Ovary (tissue), 9 donors: Measurements from ENCODE around the gene NOP10. TPM values are rescaled to one million over a fixed set of nuclear protein-coding genes. Genes with fewer than 3 reads are reported as not detected.

Source experiments
- DNase-seq, 5 donors: peaks; one replicate each; pipeline ENCODE4 v3.0.0-alpha.2; 2019 to 2020
- H3K27ac ChIP-seq, 2 donors: fragments of 200-600 bp; one replicate each; pipeline versions ENCODE4 v1.5.1 to v1.8.0; 2019 to 2022
- H3K27me3 ChIP-seq: fragments of 200-600 bp; one replicate; pipeline ENCODE4 v1.8.0; 2022
- H3K36me3 ChIP-seq: fragments of 200-600 bp; sonication (generic); one replicate; pipeline ENCODE4 v1.5.1; 2019
- H3K4me1 ChIP-seq: one replicate; pipeline ENCODE4 v1.8.1; 2013; ENCODE audit warnings: mild to moderate bottlenecking, moderate library complexity; ENCODE audit not compliant: insufficient read depth
- H3K4me3 ChIP-seq: fragments of 200-600 bp; sonication (generic); one replicate; pipeline ENCODE4 v1.5.1; 2017
- H3K9me3 ChIP-seq, 2 donors: fragments of 200-600 bp in 1 of 2; sonication (generic) in 1 of 2; one replicate each; pipeline versions ENCODE4 v1.5.1 to v1.8.1; 2013 to 2019; ENCODE audit warnings: mild to moderate bottlenecking in 1 of 2, moderate library complexity in 1 of 2
- CTCF ChIP-seq, 3 donors: fragments of 450-650 bp in 2 of 3; fragments of 200-600 bp in 1 of 3; IDR thresholded peaks; one replicate each; pipeline versions ENCODE4 v1.5.1 to v1.8.0; 2016 to 2022; ENCODE audit warnings: antibody characterized with exemption in 3 of 3, mild to moderate bottlenecking in 1 of 3
- EP300 ChIP-seq: sonication (generic); formaldehyde crosslinking; IDR thresholded peaks from one replicate; pipeline ENCODE4 v1.6.1; 2017; ENCODE audit warnings: antibody characterized with exemption
- POLR2A ChIP-seq: fragments of 450-650 bp; IDR thresholded peaks from one replicate; pipeline ENCODE4 v1.6.1; 2017; ENCODE audit warnings: antibody characterized with exemption, mild to moderate bottlenecking, moderate library complexity
- WGBS, 3 donors: extraction: QIAGEN DNeasy Blood & Tissue Kit in 1 of 3; methylation state at CpG; one replicate each; pipeline versions ENCODE4 v1.1.5 to v1.1.7; 2013 to 2017; 5-methylcytosine and 5-hydroxymethylcytosine counted together
- intact Hi-C, 4 donors: fragments of 100-400 bp; cut with DNase I; formaldehyde crosslinking; loops; one replicate each; pipeline versions ENCODE4 v1.11.0 to v1.15.1; 2022 to 2023
- polyA plus RNA-seq, 2 donors: library from polyadenylated mRNA; stranded (reverse); fragments of 200-250 nt in 1 of 2; fragments of 350-450 nt in 1 of 2; fragmentation: Illumina TruSeq in 1 of 2; extraction: RNeasy Lipid Tissue Mini Kit (QIAGEN cat#74804) in 1 of 2; gene quantifications; one replicate each; pipeline ENCODE4 v1.2.3, GENCODE V29; 2013 to 2014
- total RNA-seq, 7 donors: library from RNA; depleted of rRNA in 2 of 7; stranded (reverse); fragments of >200 nt in 2 of 7; fragmentation: NEBNext Ultra II Directional in 3 of 7; extraction: Animal tissue kit (Norgen Biotek cat#: 25700) in 3 of 7; gene quantifications; one replicate each; pipeline versions ENCODE4 v1.1.0 to v1.2.4, GENCODE V29; 2016 to 2023
- donor health status: DM: no; HTN: no; CAD: no; lungs with moderate emphysema.
- donor health status: DM: no; HTN: no; CAD: no.
- donor health status: Bipolar disorder and iron deficiency.
- donor health status: DM: yes; HTN: yes; CAD: no.
- donor health status: DM: no; HTN: no; CAD: no.
- donor health status: DM: yes; HTN: yes; CAD: no.

NOP10 gene
- total and polyA plus RNA-seq, 9 donors, result 46.5 to 189 (median 61.7) TPM

GRCh38 chr15:34367101-34368081 is 24.5 kb upstream of the NOP10 start, which contains the start of gene LPCAT4:
LPCAT4 (minus strand) TSS chr15:34367196; CDS start chr15:34367100, 96 bp downstream.
- 0 to 1% (median 0%) methylated on average over 30 to 80 of the region's 80 CpGs for WGBS, 3 donors
- TF ChIP-seq CTCF (IDR thresholded peaks at IDR 0.05) (peak; percentile 91 to 97 (median 96)), EP300 (no peak), POLR2A (peak; percentile 50)

GRCh38 chr15:34366271-34367065 is 23.5 kb upstream of the NOP10 start:
- peak overlapping the region; percentile 11 to 99 for H3K27ac ChIP-seq
- no peaks in the 10 kb centered on the region for H3K9me3 ChIP-seq
- H3K4me1 ChIP-seq, result no peaks in the 10 kb centered on the region
- H3K36me3 ChIP-seq, result no peaks in the 10 kb centered on the region
- H3K4me3 ChIP-seq, result peak overlapping the region; percentile 80
- 0 to 1% (median 1%) methylated on average over 35 to 37 of the region's 37 CpGs for WGBS, 3 donors
- peak; percentile 69 to 82 (median 78) for DNase-seq
- intact Hi-C loops, result loop anchor here in 1 of 4 donors (10.0 kb wide), 1 partner anchor 132 kb away; no protein-coding TSS in a partner anchor
- TF ChIP-seq EP300 (no peak), POLR2A (no peak), CTCF (IDR thresholded peaks at IDR 0.05) (no peak)
- no peaks in the 10 kb centered on the region for H3K27me3 ChIP-seq

More at GRCh38 chr15:34367101-34368081, 24.5 kb upstream of the NOP10 start, which contains the start of gene LPCAT4:
- no peaks in the 10 kb centered on the region for H3K9me3 ChIP-seq
- H3K4me1 ChIP-seq, result no peaks in the 10 kb centered on the region
- peak within 1 kb of the TSS; percentile 90 to 99 for H3K27ac ChIP-seq
- no peaks in the 10 kb centered on the region for H3K36me3 ChIP-seq
- H3K4me3 ChIP-seq, result peak within 1 kb of the TSS; percentile 80
- H3K27me3 ChIP-seq, result no peaks in the 10 kb centered on the region
- intact Hi-C loops, result loop anchor here in 1 of 4 donors (10.0 kb wide), 1 partner anchor 133 kb away; no protein-coding TSS in a partner anchor
- peak; percentile 83 to 90 (median 86) for DNase-seq

- TF ChIP-seq EP300 (no peak), CTCF (IDR thresholded peaks at IDR 0.05) (no peak), POLR2A (no peak)
- Histone ChIP-seq H3K36me3 (no peaks in the 10 kb centered on the region), H3K4me3 (peak overlapping the region; percentile 80), H3K27ac (peak overlapping the region; percentile 11 to 99), H3K9me3 (no peaks in the 10 kb centered on the region), H3K4me1 (no peaks in the 10 kb centered on the region), H3K27me3 (no peaks in the 10 kb centered on the region)
- intact Hi-C loops, result loop anchor here in 1 of 4 donors (10.0 kb wide), 1 partner anchor 131 kb away; no protein-coding TSS in a partner anchor
- DNase-seq, result no peak
- whole genome bisulfite sequencing, 3 donors, result 23 to 33% (median 26%) methylated on average over 5 of the region's 5 CpGs
Observed at GRCh38 chr15:34365836-34366235, 22.9 kb upstream of the NOP10 start.
